Measurements from ENCODE around the gene ISCA2. TPM values are rescaled to one million over a fixed set of nuclear protein-coding genes. Genes with fewer than 3 reads are reported as not detected.

ISCA2 gene
- total RNA-seq, 1 experiment from 2014 or later, result 37.5 TPM

DNA sequence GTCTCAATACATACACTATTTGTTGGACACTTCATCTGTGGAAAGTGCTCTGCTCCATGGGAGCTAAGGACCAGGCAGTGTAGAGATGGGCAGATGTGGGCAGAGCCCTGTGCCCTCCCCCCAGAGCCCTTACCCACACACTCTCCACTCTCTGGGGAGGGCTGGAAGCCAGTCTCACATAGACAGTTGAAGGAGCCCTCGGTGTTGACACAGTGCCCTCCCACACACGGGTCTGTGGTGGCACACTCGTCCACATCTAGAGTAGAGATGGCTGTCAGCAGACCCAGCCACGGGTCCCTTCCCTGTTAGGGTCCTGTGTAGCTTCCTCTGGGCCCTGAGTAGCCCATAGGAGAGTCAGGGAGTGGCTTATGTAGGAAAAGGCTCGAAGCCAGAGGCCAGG, 14.3 kb downstream of the ISCA2 start:
- no CpG with 5 or more reads among the region's 5 CpGs for WGBS (ENCODE audit: extremely low coverage, insufficient read length, low lambda C conversion rate)
- no peak overlapping the region for H2BK120ac ChIP-seq (ENCODE audit: low read depth, low read length, poor library complexity, severe bottlenecking)
- peaks cover 20% of the 10 kb centered on the region for H3K27me3 Mint-ChIP-seq (ENCODE audit: low read depth)

More for the DNA sequence above, 14.3 kb downstream of the ISCA2 start:
- no peak overlapping the region for H2AK5ac ChIP-seq (ENCODE audit: insufficient read length, low read length)
- H4K20me1 ChIP-seq (ENCODE audit: control insufficient read depth, insufficient read depth, insufficient read length), result no peaks in the 10 kb centered on the region
- H3K9ac ChIP-seq (ENCODE audit: extremely low read depth, insufficient read length, low read length), result no peak overlapping the region
- no peak overlapping the region for H3K14ac ChIP-seq (ENCODE audit: insufficient read depth, low read length)
- H3K4me3 Mint-ChIP-seq, result no peak overlapping the region
- no peak overlapping the region for H4K8ac ChIP-seq (replicated peaks; ENCODE audit: insufficient read length, low read depth, low read length)
- peaks cover 29 to 33% of the 10 kb centered on the region in 2 experiments for H3K4me1 Mint-ChIP-seq
- no peak overlapping the region for H2BK15ac ChIP-seq (ENCODE audit: low read depth, low read length)
- H2BK5ac ChIP-seq (ENCODE audit: insufficient read length, low read length), result no peak overlapping the region
- H3K23me2 ChIP-seq (ENCODE audit: insufficient read length, low read depth, low read length, poor library complexity, severe bottlenecking), result no peaks in the 10 kb centered on the region
- H3K27me3 ChIP-seq (ENCODE audit: insufficient read depth, low read length), result no peaks in the 10 kb centered on the region
- no peak overlapping the region for H3K4ac ChIP-seq (ENCODE audit: low read depth, low read length)
- H3K36me3 Mint-ChIP-seq (ENCODE audit: insufficient read depth in 1 of 3, low read depth in 3 of 3), result no peaks in the 10 kb centered on the region
- H4K5ac ChIP-seq (ENCODE audit: insufficient read length, low read depth, low read length), result no peak overlapping the region
- no peak overlapping the region for H4K91ac ChIP-seq (ENCODE audit: insufficient read length, low read depth, low read length)
- no peak for DNase-seq
- TF ChIP-seq, protein P1, sequence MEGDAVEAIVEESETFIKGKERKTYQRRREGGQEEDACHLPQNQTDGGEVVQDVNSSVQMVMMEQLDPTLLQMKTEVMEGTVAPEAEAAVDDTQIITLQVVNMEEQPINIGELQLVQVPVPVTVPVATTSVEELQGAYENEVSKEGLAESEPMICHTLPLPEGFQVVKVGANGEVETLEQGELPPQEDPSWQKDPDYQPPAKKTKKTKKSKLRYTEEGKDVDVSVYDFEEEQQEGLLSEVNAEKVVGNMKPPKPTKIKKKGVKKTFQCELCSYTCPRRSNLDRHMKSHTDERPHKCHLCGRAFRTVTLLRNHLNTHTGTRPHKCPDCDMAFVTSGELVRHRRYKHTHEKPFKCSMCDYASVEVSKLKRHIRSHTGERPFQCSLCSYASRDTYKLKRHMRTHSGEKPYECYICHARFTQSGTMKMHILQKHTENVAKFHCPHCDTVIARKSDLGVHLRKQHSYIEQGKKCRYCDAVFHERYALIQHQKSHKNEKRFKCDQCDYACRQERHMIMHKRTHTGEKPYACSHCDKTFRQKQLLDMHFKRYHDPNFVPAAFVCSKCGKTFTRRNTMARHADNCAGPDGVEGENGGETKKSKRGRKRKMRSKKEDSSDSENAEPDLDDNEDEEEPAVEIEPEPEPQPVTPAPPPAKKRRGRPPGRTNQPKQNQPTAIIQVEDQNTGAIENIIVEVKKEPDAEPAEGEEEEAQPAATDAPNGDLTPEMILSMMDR (conservative IDR thresholded peaks at IDR 0.05), result no peak
- H3T11ph ChIP-seq (ENCODE audit: low read length), result no peak overlapping the region
- H3K27ac Mint-ChIP-seq, result no peak overlapping the region
- H3K56ac ChIP-seq (ENCODE audit: insufficient read length, low read depth, low read length), result no peak overlapping the region
- peaks cover 5% of the 10 kb centered on the region; the same call in 1 of the 2 replicates for H3K4me1 ChIP-seq (ENCODE audit: insufficient read depth, low read length)
- no peak overlapping the region for H3K4me2 ChIP-seq (ENCODE audit: insufficient read depth, insufficient read length, low read length)
- no peak overlapping the region for H2BK12ac ChIP-seq (ENCODE audit: insufficient read length, low read depth, low read length)
- H2AFZ ChIP-seq (ENCODE audit: low read length), result no peak overlapping the region
- H3K23ac ChIP-seq (ENCODE audit: insufficient read length, low read depth, low read length), result no peak overlapping the region
- H2BK20ac ChIP-seq (ENCODE audit: low read depth, low read length, poor library complexity, severe bottlenecking), result no peak overlapping the region
- H3K27ac ChIP-seq (ENCODE audit: insufficient read length, low read depth, low read length), result no peak overlapping the region
- H3K9me3 ChIP-seq (ENCODE audit: control insufficient read depth, low read depth, low read length), result no peaks in the 10 kb centered on the region
- no peaks in the 10 kb centered on the region for H3K79me2 ChIP-seq (ENCODE audit: insufficient read depth, low read length)
- no peaks in the 10 kb centered on the region for H3K79me1 ChIP-seq (ENCODE audit: insufficient read depth, low read depth, low read length, poor library complexity, severe bottlenecking)
- no peak overlapping the region for H3K18ac ChIP-seq (ENCODE audit: insufficient read length, low read depth, low read length)
- no peaks in the 10 kb centered on the region for H3K9me3 Mint-ChIP-seq
